Breast epithelium (tissue), 3 donors: ENCODE results near the gene USP50.

Experiments
- CTCF ChIP-seq, 3 donors: fragments of 450-650 bp; IDR thresholded peaks; one replicate each; pipeline ENCODE4 v1.5.1; 2016 to 2017; ENCODE audit warnings: antibody characterized with exemption in 3 of 3, mild to moderate bottlenecking in 3 of 3, moderate library complexity in 3 of 3
- POLR2A ChIP-seq: fragments of 450-650 bp; IDR thresholded peaks from one replicate; pipeline ENCODE4 v1.6.1; 2016; ENCODE audit warnings: antibody characterized with exemption, mild to moderate bottlenecking, moderate library complexity
- POLR2AphosphoS5 ChIP-seq, 3 donors: sonication (generic); formaldehyde crosslinking; IDR thresholded peaks; one replicate each; pipeline ENCODE4 v1.6.1; 2017; ENCODE audit warnings: antibody characterized with exemption in 3 of 3

GRCh38 chr15:50471072-50471471 lies 75.4 kb downstream of the USP50 start:
- TF ChIP-seq POLR2A = no peak
- TF ChIP-seq CTCF (IDR thresholded peaks at IDR 0.05) = no peak
- TF ChIP-seq POLR2AphosphoS5 (IDR thresholded peaks at IDR 0.05) = no peak
